Measurements from ENCODE around the gene CTXND2. TPM values are rescaled to one million over a fixed set of nuclear protein-coding genes. Genes with fewer than 3 reads are reported as not detected.
"Not testable (repeated sequence)": the region's sequence is repeated elsewhere in the genome, so short reads cannot be mapped to it uniquely, and the experiment has no call there.

The CTXND2 gene
- not detected in 2 replicates for total RNA-seq (2014; rRNA removed; shearing (Covaris generic))

DNA sequence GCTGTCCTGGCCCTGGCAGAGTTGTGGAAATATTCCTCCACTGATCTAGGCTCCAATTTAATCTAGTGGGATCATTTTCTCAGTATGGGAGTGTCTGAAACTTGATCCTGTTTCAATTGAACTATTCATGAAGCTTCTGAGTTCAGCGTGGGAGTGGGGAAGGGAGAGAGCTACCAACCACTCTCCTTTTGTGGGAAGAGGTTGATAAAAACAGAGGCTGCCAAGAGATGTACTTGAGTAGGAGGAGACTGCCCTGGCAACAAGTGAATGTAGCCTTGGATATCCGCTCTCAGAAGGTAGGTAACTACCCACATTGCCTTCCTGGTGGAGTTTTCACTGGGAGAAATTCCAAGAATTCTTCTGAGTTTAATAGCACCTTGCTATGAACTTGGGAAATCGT lies at the start of gene CTXND2:
TSS of gene CTXND2 (plus strand) at position 119 of the 400 bp plus-strand sequence. CDS start 25,179 bp downstream, outside the sequence.
- DNase-seq = no peak
- no peak within 1 kb of the TSS for H3K4me3 ChIP-seq (ENCODE audit: insufficient read depth, low read depth, low read length)

GRCh38 chr1:150840850-150841249 lies 46.1 kb upstream of the CTXND2 start:
- H3K27me3 ChIP-seq (ENCODE audit: control insufficient read depth, insufficient read depth, low read length); DNase-seq: not testable (repeated sequence)

More for the DNA sequence above, at the start of gene CTXND2:
- Histone ChIP-seq H3K36me3 (replicated peaks; ENCODE audit: control insufficient read depth, insufficient read depth, low read length) (no peaks in the 10 kb centered on the region), H3K27me3 (ENCODE audit: control insufficient read depth, insufficient read depth, low read length) (no peaks in the 10 kb centered on the region)

DNA sequence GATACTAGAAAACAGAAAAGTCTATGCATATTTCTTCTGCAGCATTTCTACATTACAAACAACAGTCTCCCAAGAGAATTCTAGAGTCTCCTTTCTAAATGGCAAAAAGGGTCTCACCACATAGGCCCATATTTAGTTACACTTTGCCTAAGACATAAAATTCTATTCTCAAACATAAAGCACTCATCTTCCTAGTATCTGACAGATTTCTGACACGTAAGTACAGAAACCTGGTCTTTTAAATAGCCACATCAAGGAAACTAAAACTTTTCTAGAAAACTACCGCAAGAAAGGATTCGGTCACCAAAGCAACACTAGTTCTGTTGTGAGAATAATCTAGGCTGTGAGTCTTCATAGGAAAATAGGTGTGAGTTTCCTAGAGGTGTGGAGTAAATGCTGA lies 45.3 kb upstream of the CTXND2 start:
- no peaks in the 10 kb centered on the region for H3K36me3 ChIP-seq (replicated peaks; ENCODE audit: control insufficient read depth, insufficient read depth, low read length)
- no peaks in the 10 kb centered on the region for H3K27me3 ChIP-seq (ENCODE audit: control insufficient read depth, insufficient read depth, low read length)
- DNase-seq = no peak
- H3K4me3 ChIP-seq (ENCODE audit: insufficient read depth, low read depth, low read length) = no peak overlapping the region

More at GRCh38 chr1:150840850-150841249, 46.1 kb upstream of the CTXND2 start:
- not testable (repeated sequence) for H3K4me3 ChIP-seq (ENCODE audit: insufficient read depth, low read depth, low read length); H3K36me3 ChIP-seq (replicated peaks; ENCODE audit: control insufficient read depth, insufficient read depth, low read length)

- Histone ChIP-seq H3K27me3 (ENCODE audit: control insufficient read depth, insufficient read depth, low read length) (no peaks in the 10 kb centered on the region), H3K4me3 (ENCODE audit: insufficient read depth, low read depth, low read length) (no peak overlapping the region), H3K36me3 (replicated peaks; ENCODE audit: control insufficient read depth, insufficient read depth, low read length) (no peaks in the 10 kb centered on the region)
- DNase-seq = no peak
These were observed 44.6 kb upstream of the CTXND2 start for GRCh38 chr1:150842343-150842742.

GRCh38 chr1:150842964-150843363 lies 44.0 kb upstream of the CTXND2 start:
- H3K27me3 ChIP-seq (ENCODE audit: control insufficient read depth, insufficient read depth, low read length) = no peaks in the 10 kb centered on the region

DNA sequence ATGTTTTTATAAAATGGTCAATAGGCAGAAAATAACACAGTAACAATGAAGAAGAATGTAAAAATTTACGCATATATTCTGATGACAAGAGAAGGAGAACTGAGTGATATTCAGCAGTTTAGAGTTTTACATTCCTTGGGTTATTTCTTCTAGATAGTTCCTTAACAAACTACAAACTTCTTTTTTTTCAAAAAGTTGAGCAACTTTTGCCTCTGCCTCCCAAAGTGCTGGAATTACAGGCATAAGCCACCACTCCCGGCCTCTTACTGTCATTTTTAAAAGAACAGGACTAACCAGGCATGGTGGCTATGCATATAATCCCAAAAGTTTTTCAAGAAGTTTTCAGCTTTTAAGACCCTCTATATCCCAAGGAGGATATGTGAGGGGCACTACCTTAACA lies 43.5 kb upstream of the CTXND2 start:
- H3K36me3 ChIP-seq (replicated peaks; ENCODE audit: control insufficient read depth, insufficient read depth, low read length) = no peaks in the 10 kb centered on the region
- no peak for DNase-seq
- no peak overlapping the region for H3K4me3 ChIP-seq (ENCODE audit: insufficient read depth, low read depth, low read length)
- no peaks in the 10 kb centered on the region for H3K27me3 ChIP-seq (ENCODE audit: control insufficient read depth, insufficient read depth, low read length)

More at GRCh38 chr1:150842964-150843363, 44.0 kb upstream of the CTXND2 start:
- H3K4me3 ChIP-seq (ENCODE audit: insufficient read depth, low read depth, low read length) = no peak overlapping the region
- DNase-seq = no peak
- H3K36me3 ChIP-seq (replicated peaks; ENCODE audit: control insufficient read depth, insufficient read depth, low read length) = no peaks in the 10 kb centered on the region

DNA sequence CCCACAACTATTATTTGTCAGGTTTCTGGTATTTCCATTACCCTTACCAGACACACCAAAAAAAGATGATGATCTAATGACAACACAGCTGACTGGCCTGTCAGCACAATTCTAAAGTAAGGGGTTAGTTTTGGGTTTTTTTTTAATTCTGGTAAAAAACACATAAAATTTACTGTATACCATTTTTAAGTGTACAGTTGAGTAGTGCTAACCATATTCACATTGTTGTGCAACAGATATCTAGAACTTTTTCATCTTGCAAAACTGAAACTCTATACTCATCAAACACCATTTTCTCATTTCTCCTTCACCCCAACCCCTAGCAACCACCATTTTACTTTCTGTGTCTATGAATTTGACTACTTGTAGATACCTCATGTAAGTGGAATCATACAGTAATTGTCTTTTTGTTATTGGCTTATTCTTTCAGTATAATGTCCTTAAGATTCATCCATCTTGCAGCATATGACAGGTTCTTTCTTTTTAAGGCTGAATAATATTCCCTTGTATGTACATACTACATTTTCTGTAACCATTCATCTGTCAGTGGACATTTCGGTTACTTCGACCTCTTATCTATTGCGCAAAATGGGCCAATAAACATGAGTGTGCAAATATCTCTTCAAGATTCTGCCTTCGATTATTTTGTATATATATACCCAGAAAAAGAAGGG lies 40.3 kb upstream of the CTXND2 start:
- no peak for DNase-seq
- Histone ChIP-seq H3K4me3 (ENCODE audit: insufficient read depth, low read depth, low read length) (no peak overlapping the region), H3K36me3 (replicated peaks; ENCODE audit: control insufficient read depth, insufficient read depth, low read length) (peaks cover 2% of the 10 kb centered on the region), H3K27me3 (ENCODE audit: control insufficient read depth, insufficient read depth, low read length) (no peaks in the 10 kb centered on the region)

DNA sequence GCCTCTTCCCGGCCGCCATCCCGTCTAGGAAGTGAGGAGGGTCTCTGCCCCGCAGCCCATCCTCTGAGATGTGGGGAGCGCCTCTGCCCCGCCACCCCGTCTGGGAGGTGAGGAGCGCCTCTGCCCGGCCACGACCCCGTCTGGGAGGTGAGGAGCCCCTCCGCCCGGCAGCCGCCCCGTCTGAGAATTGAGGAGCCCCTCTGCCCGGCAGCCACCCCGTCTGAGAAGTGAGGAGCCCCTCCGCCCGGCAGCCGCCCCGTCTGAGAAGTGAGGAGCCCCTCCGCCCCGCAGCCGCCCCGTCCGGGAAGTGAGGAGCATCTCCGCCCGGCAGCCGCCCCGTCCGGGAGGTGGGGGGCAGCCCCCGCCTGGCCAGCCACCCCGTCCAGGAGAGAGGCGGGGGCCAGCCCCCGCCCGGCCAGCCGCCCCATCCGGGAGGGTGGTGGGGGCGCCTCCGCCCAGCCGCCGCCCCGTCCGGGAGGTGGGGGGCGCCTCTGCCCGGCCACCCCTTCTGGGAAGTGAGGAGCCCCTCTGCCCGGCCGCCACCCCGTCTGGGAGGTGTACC lies 36.1 kb upstream of the CTXND2 start:
- not testable (repeated sequence) for H3K27me3 ChIP-seq (ENCODE audit: control insufficient read depth, insufficient read depth, low read length); H3K4me3 ChIP-seq (ENCODE audit: insufficient read depth, low read depth, low read length); H3K36me3 ChIP-seq (replicated peaks; ENCODE audit: control insufficient read depth, insufficient read depth, low read length); DNase-seq

GRCh38 chr1:150852734-150853133 lies 34.2 kb upstream of the CTXND2 start:
- H3K36me3 ChIP-seq (replicated peaks; ENCODE audit: control insufficient read depth, insufficient read depth, low read length); DNase-seq; H3K4me3 ChIP-seq (ENCODE audit: insufficient read depth, low read depth, low read length); H3K27me3 ChIP-seq (ENCODE audit: control insufficient read depth, insufficient read depth, low read length): not testable (repeated sequence)

- no peak overlapping the region for H3K4me3 ChIP-seq (ENCODE audit: insufficient read depth, low read depth, low read length)
- H3K36me3 ChIP-seq (replicated peaks; ENCODE audit: control insufficient read depth, insufficient read depth, low read length) = no peaks in the 10 kb centered on the region
- no peaks in the 10 kb centered on the region for H3K27me3 ChIP-seq (ENCODE audit: control insufficient read depth, insufficient read depth, low read length)
- DNase-seq = no peak
These were observed 23.2 kb upstream of the CTXND2 start for GRCh38 chr1:150863724-150864123.

- not testable (repeated sequence) for DNase-seq; H3K27me3 ChIP-seq (ENCODE audit: control insufficient read depth, insufficient read depth, low read length); H3K4me3 ChIP-seq (ENCODE audit: insufficient read depth, low read depth, low read length)
These were observed 22.7 kb upstream of the CTXND2 start for GRCh38 chr1:150864200-150864599.

DNA sequence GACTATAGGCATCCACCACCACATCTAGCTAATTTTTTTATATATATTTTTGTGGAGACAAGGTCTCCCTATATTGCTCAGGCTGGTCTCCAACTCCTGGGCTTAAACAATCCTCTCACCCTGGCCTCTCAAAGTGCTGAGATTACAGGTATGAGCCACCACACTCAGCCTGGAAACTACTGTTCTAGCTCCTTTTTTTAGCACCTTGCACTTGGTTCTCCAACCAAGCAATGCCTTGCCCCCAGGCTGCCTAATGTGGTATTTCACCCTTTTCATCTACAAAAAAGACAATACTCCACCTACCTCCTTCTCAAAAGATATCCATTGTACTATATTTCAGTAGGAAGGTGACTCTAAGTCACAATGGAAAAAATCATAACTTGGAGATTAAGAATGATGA lies 17.3 kb upstream of the CTXND2 start:
- no peak for DNase-seq
- H3K4me3 ChIP-seq (ENCODE audit: insufficient read depth, low read depth, low read length) = no peak overlapping the region
- H3K36me3 ChIP-seq (replicated peaks; ENCODE audit: control insufficient read depth, insufficient read depth, low read length) = no peaks in the 10 kb centered on the region; the same call in 1 of the 2 replicates
- no peaks in the 10 kb centered on the region for H3K27me3 ChIP-seq (ENCODE audit: control insufficient read depth, insufficient read depth, low read length)

More at GRCh38 chr1:150864200-150864599, 22.7 kb upstream of the CTXND2 start:
- not testable (repeated sequence) for H3K36me3 ChIP-seq (replicated peaks; ENCODE audit: control insufficient read depth, insufficient read depth, low read length)

DNA sequence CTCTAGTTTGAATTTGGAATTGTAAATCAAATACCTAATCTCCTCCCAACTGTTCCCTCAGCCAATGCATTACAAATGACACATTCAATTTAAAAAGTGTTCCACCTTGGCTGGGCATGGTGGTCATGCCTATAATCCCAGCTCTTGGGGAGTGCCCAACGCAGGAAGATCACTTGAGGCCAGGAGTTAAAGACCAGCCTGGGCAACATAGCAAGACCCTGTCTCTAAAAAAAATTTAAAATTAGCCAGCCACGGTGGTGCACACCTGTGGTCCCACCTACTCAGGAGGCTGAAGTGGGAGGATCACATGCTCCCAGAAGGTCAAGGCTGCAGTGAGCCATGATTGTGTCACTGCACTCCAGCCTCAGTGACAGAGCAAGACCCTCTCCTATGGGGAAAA lies 14.4 kb upstream of the CTXND2 start:
- DNase-seq = no peak
- H3K36me3 ChIP-seq (replicated peaks; ENCODE audit: control insufficient read depth, insufficient read depth, low read length) = no peaks in the 10 kb centered on the region; the same call in 1 of the 2 replicates
- no peaks in the 10 kb centered on the region for H3K27me3 ChIP-seq (ENCODE audit: control insufficient read depth, insufficient read depth, low read length)
- no peak overlapping the region for H3K4me3 ChIP-seq (ENCODE audit: insufficient read depth, low read depth, low read length)

GRCh38 chr1:150873521-150873920 lies 13.4 kb upstream of the CTXND2 start:
- H3K27me3 ChIP-seq (ENCODE audit: control insufficient read depth, insufficient read depth, low read length) = no peaks in the 10 kb centered on the region
- H3K4me3 ChIP-seq (ENCODE audit: insufficient read depth, low read depth, low read length) = no peak overlapping the region
- DNase-seq = no peak
- H3K36me3 ChIP-seq (replicated peaks; ENCODE audit: control insufficient read depth, insufficient read depth, low read length) = no peaks in the 10 kb centered on the region; the same call in 1 of the 2 replicates

DNA sequence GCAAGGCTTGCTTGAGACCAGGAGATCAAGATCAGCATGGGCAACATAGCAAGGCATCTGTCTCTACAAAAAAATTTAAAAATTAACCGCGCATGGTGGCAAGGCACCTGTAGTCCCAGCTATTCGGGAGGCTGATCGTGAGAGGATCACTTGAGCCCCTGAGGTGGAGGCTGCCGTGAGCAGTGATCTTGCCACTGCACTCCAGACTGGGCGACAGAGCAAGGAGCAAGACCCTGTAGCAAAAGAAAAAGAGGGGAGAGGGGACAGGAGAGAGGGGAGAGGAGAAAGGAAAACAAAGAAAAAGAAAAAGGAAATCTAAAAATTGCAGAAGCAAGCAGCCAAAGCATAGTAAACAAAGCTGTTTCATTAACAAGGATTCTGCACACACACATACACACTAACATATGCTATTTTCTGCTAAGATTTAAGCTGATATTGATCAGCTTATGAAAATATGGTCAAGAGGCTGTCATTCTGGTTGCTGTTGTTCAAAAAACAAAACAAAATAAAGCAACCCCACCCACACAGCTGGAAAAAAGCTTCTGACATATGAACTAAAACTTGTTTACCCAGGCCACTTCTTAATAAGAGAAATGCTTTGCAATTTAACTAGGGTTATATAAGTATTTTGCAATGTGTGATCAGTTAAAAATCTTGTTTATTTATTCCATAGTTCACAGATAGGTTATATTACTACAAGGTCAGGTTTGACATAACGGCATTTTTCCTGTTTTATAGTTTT lies 12.3 kb upstream of the CTXND2 start:
- H3K36me3 ChIP-seq (replicated peaks; ENCODE audit: control insufficient read depth, insufficient read depth, low read length) = no peaks in the 10 kb centered on the region; the same call in 1 of the 2 replicates
- no peaks in the 10 kb centered on the region for H3K27me3 ChIP-seq (ENCODE audit: control insufficient read depth, insufficient read depth, low read length)
- no peak overlapping the region for H3K4me3 ChIP-seq (ENCODE audit: insufficient read depth, low read depth, low read length)
- no peak for DNase-seq
